ENCODE results near the gene MORC1. TPM values are rescaled to one million over a fixed set of nuclear protein-coding genes. Genes with fewer than 3 reads are reported as not detected.

The MORC1 gene, protein sequence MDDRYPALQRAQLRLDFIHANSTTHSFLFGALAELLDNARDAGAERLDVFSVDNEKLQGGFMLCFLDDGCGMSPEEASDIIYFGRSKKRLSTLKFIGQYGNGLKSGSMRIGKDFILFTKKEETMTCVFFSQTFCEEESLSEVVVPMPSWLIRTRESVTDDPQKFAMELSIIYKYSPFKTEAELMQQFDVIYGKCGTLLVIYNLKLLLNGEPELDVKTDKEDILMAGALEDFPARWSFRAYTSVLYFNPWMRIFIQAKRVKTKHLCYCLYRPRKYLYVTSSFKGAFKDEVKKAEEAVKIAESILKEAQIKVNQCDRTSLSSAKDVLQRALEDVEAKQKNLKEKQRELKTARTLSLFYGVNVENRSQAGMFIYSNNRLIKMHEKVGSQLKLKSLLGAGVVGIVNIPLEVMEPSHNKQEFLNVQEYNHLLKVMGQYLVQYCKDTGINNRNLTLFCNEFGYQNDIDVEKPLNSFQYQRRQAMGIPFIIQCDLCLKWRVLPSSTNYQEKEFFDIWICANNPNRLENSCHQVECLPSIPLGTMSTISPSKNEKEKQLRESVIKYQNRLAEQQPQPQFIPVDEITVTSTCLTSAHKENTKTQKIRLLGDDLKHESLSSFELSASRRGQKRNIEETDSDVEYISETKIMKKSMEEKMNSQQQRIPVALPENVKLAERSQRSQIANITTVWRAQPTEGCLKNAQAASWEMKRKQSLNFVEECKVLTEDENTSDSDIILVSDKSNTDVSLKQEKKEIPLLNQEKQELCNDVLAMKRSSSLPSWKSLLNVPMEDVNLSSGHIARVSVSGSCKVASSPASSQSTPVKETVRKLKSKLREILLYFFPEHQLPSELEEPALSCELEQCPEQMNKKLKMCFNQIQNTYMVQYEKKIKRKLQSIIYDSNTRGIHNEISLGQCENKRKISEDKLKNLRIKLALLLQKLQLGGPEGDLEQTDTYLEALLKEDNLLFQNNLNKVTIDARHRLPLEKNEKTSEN
- not detected in 2 replicates for total RNA-seq

DNA sequence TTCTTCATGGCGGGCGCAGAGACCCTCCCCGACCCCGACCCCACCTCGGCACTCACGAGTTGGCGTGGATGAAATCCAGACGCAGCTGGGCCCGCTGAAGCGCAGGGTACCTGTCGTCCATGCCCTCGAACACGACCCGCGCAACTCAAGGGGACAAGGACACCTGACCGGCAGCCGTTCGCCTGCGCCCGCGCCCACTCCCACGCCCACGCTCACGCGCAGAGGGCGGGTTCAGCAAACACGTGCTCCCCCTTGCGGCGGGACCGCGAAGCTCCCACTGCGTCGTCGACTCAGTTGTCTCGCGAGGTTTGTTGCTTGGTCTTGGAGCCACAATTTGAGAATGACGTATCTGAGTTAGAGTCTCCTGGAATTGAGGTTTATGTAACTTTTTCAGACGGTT, at the start of gene MORC1:
MORC1 (minus strand) TSS at position 196 of the 400 bp plus-strand sequence; CDS start at position 121, 75 bp downstream.

DNA sequence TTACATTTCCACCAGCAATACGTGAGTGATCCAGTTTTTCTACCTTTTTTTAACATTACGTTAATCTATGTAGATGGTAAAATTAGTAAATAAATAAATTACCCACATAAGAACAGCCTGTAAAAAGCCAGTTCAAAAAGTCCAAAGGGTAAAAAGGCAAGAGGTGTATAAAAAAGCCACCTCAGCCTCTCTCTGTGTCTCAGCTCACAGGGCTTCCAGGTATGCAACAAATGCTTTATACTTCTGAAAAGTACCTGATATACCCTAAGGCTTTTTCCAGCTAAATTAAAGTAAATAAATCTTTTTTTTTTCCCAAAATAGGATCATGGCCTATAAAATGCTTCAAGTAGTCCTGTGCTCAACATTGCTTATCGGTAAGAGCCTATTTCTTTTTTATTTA, 18.6 kb upstream of the MORC1 start, which contains the start of gene C3orf85:
C3orf85 (plus strand) TSS at position 197 of the 400 bp plus-strand sequence; CDS start at position 326, 129 bp downstream.

DNA sequence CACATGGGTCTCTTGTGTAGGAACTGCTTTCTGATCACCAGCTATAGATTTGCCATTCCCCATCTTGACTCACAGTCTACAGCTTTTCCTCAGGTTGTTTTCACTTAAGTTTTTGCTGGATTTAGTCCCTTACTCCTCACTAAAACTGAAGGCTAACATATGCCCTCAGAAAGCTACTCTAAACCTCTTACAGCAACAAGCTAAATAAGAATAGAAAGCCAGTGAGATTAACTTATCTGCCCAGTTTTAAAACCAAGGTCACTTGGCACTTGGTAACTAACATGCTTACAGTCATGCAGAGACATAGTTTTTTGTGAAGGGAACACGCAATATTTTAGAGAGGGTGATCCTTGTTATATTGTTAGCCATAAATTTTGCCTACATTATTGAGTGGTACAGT, 164.2 kb downstream of the MORC1 start, which contains the start of gene GUCA1C:
GUCA1C (minus strand) TSS at position 180 of the 400 bp plus-strand sequence; CDS start at position 63, 117 bp downstream.

Other genes starting within 250 kb of the MORC1 start
- gene GUCA1C, start 164.3 kb downstream of the MORC1 start, total RNA-seq: not detected in 2 replicates
- gene C3orf85, start 18.6 kb upstream of the MORC1 start, total RNA-seq: not detected in 2 replicates
- not detected in 2 replicates for gene DPPA2, start 198.4 kb upstream of the MORC1 start, total RNA-seq
- gene DPPA4, start 219.4 kb upstream of the MORC1 start, total RNA-seq: under 0.01 TPM in 1 of 2 replicates, not detected in the other